A549 (cell line): ENCODE measurements around the gene RBM26. TPM values are rescaled to one million over a fixed set of nuclear protein-coding genes. Genes with fewer than 3 reads are reported as not detected.

Experiments
- ATAC-seq, 2 experiments: fragments of 200-7000 bp in 1 of 2; fragments of >200 bp in 1 of 2; cut with Nextera tagmentation in 1 of 2; cut with Tn5 transposase in 1 of 2; 3 replicates each; pipeline versions ENCODE4 v1.8.0 to v1.9.1; 2018 to 2020; ENCODE audit warnings: mild to moderate bottlenecking in 1 of 2, moderate library complexity in 1 of 2
- CTCF ChIA-PET: fragments of 300-600 bp; sonication (Branson Sonifier 250); formaldehyde crosslinking; extraction: SDS; loops from one replicate; lab custom pipeline; 2021; ENCODE audit warnings: antibody characterized with exemption, inconsistent platforms; lab: Yijun Ruan, JAX
- POLR2A ChIA-PET: fragments of 350-600 bp; formaldehyde crosslinking; extraction: SDS; loops from one replicate; lab custom pipeline; 2021; ENCODE audit warnings: antibody characterized with exemption, inconsistent platforms; lab: Yijun Ruan, JAX
- DNase-seq, 2 experiments: peaks; one replicate each; pipeline versions ENCODE4 v3.0.0 to v3.0.0-alpha.2; 2011 to 2016; ENCODE audit warnings: low read depth in 1 of 2, low spot score in 1 of 2
- FAIRE-seq: peaks from 2 replicates; lab custom pipeline; 2011; peaks lifted over from hg19 to GRCh38; lab: Jason Lieb, UNC
- H3K27ac ChIP-seq, 2 experiments: fragments of >200 bp; sonication (Bioruptor Twin); formaldehyde crosslinking; 3 replicates each; pipeline ENCODE4 v1.5.1; 2016 to 2017
- H3K4me1 ChIP-seq: fragments of >200 bp; sonication (Bioruptor Twin); formaldehyde crosslinking; 3 replicates; pipeline ENCODE4 v1.6.1; 2016
- H3K4me2 ChIP-seq: fragments of >200 bp; sonication (Bioruptor Twin); formaldehyde crosslinking; 3 replicates; pipeline ENCODE4 v1.6.1; 2016
- H3K4me3 ChIP-seq: fragments of >200 bp; sonication (Bioruptor Twin); formaldehyde crosslinking; 3 replicates; pipeline ENCODE4 v1.5.1; 2016
- H3K9me3 ChIP-seq: fragments of >200 bp; sonication (Bioruptor Twin); formaldehyde crosslinking; 3 replicates; pipeline ENCODE4 v1.6.1; 2016
- ATOH8 ChIP-seq: fragments of 250-450 bp; sonication (Bioruptor Pico); IDR thresholded peaks from 2 replicates; pipeline ENCODE4 v1.5.0; 2020; ENCODE audit warnings: low read depth, mild to moderate bottlenecking, moderate library complexity
- CBX8 ChIP-seq: fragments of 200-600 bp; sonication (generic); IDR thresholded peaks from 2 replicates; pipeline ENCODE4 v1.6.1; 2016
- CHD4 ChIP-seq: fragments of 200-600 bp; sonication (generic); IDR thresholded peaks from 2 replicates; pipeline ENCODE4 v1.6.1; 2016; ENCODE audit warnings: antibody characterized with exemption, mild to moderate bottlenecking, borderline replicate concordance
- CTCF ChIP-seq: fragments of >200 bp; sonication (Bioruptor Twin); formaldehyde crosslinking; IDR thresholded peaks from 3 replicates; pipeline ENCODE4 v1.5.1; 2016
- EHF ChIP-seq: fragments of 250-450 bp; sonication (Bioruptor Pico); IDR thresholded peaks from 2 replicates; pipeline ENCODE4 v1.5.0; 2020; ENCODE audit warnings: mild to moderate bottlenecking
- ELK1 ChIP-seq: fragments of 150-350 bp; IDR thresholded peaks from 2 replicates; pipeline ENCODE4 v1.6.1; 2014; ENCODE audit warnings: low read depth, mild to moderate bottlenecking, low read length
- ESRRA ChIP-seq: fragments of 150-350 bp; IDR thresholded peaks from 2 replicates; pipeline ENCODE4 v1.6.1; 2014; ENCODE audit warnings: mild to moderate bottlenecking, low read length, borderline replicate concordance
- FOSL2 ChIP-seq, 2 experiments: fragments of 450-650 bp in 1 of 2; fragments of >200 bp in 1 of 2; sonication (Bioruptor Twin) in 1 of 2; formaldehyde crosslinking; IDR thresholded peaks; 2 replicates each; pipeline versions ENCODE4 v1.5.0 to v1.6.1; 2016 to 2020; ENCODE audit warnings: mild to moderate bottlenecking in 1 of 2, moderate library complexity in 1 of 2
- HES2 ChIP-seq: fragments of >200 bp; sonication (Bioruptor Twin); formaldehyde crosslinking; IDR thresholded peaks from 2 replicates; pipeline ENCODE4 v1.6.1; 2016
- HEYL ChIP-seq: fragments of 250-450 bp; sonication (Bioruptor Pico); IDR thresholded peaks from 2 replicates; pipeline ENCODE4 v1.8.0; 2021; ENCODE audit warnings: mild to moderate bottlenecking, moderate library complexity
- HMGXB4 ChIP-seq: fragments of 250-450 bp; sonication (Bioruptor Pico); IDR thresholded peaks from 2 replicates; pipeline ENCODE4 v1.5.0; 2021; ENCODE audit warnings: mild to moderate bottlenecking, moderate library complexity, borderline replicate concordance
- HOXA7 ChIP-seq: fragments of 250-450 bp; sonication (Bioruptor Pico); IDR thresholded peaks from 2 replicates; pipeline ENCODE4 v1.5.0; 2020; ENCODE audit warnings: mild to moderate bottlenecking, moderate library complexity
- HOXB13 ChIP-seq: fragments of 250-450 bp; sonication (Bioruptor Pico); IDR thresholded peaks from 2 replicates; pipeline ENCODE4 v1.5.0; 2020; ENCODE audit warnings: low read depth, mild to moderate bottlenecking, moderate library complexity
- JUNB ChIP-seq: fragments of >200 bp; sonication (Bioruptor Twin); formaldehyde crosslinking; IDR thresholded peaks from 2 replicates; pipeline ENCODE4 v1.6.1; 2016
- KDM1A ChIP-seq: fragments of 200-600 bp; sonication (generic); IDR thresholded peaks from 2 replicates; pipeline ENCODE4 v1.6.1; 2016; ENCODE audit warnings: low read depth, mild to moderate bottlenecking
- MAFK ChIP-seq: fragments of 450-650 bp; IDR thresholded peaks from 2 replicates; pipeline ENCODE4 v1.6.1; 2014; ENCODE audit not compliant: partially characterized antibody
- NR3C1 ChIP-seq: fragments of >200 bp; sonication (Bioruptor Twin); formaldehyde crosslinking; IDR thresholded peaks from 3 replicates; pipeline ENCODE4 v1.6.1; 2017
- RCOR1 ChIP-seq: fragments of 150-350 bp; IDR thresholded peaks from 2 replicates; pipeline ENCODE4 v1.6.1; 2014; ENCODE audit warnings: antibody characterized with exemption, low read length, low read depth
- REST ChIP-seq: fragments of 200-600 bp; sonication (generic); IDR thresholded peaks from 2 replicates; pipeline ENCODE4 v1.6.1; 2016; ENCODE audit warnings: antibody characterized with exemption, mild to moderate bottlenecking, moderate library complexity
- SMC3 ChIP-seq: fragments of >200 bp; sonication (Bioruptor Twin); formaldehyde crosslinking; IDR thresholded peaks from 3 replicates; pipeline ENCODE4 v1.6.1; 2018; ENCODE audit warnings: inconsistent platforms
- ZC3H11A ChIP-seq: fragments of 450-650 bp; IDR thresholded peaks from 2 replicates; pipeline ENCODE4 v1.6.1; 2014; ENCODE audit warnings: antibody characterized with exemption, mild to moderate bottlenecking
- ZFP36 ChIP-seq: fragments of 450-650 bp; IDR thresholded peaks from 2 replicates; pipeline ENCODE4 v1.6.1; 2014; ENCODE audit warnings: borderline replicate concordance; ENCODE audit not compliant: partially characterized antibody
- ZSCAN20 ChIP-seq: fragments of 250-450 bp; sonication (Bioruptor Pico); IDR thresholded peaks from 2 replicates; pipeline ENCODE4 v1.8.0; 2022; ENCODE audit warnings: mild to moderate bottlenecking, moderate library complexity
- WGBS: methylation state at CpG from one replicate; pipeline ENCODE4 v1.1.6; 2017; ENCODE audit errors: missing lambda C conversion rate; 5-methylcytosine and 5-hydroxymethylcytosine counted together
- polyA plus RNA-seq, 4 experiments: library from polyadenylated mRNA; depleted of rRNA in 3 of 4; stranded (reverse); fragments of >200 nt; fragmentation: RNase III in 1 of 4; extraction: RNeasy Plus Mini Kit Qiagen cat#74134 plus additional on column Dnase treatment in 1 of 4; gene quantifications; 2 replicates in 3 of 4; 3 replicates in 1 of 4; pipeline ENCODE4 v1.2.3, GENCODE V29; 2011 to 2017

RBM26 gene
- polyA plus RNA-seq, 2 of the 4 experiments (the other 2 are of a cell fraction): 29.5 to 29.7 TPM

GRCh38 chr13:79373916-79374315, 32.1 kb downstream of the RBM26 start:
- POLR2A ChIA-PET: interaction anchor here (0.9 kb wide), 1 partner anchor 25 kb away, joined by 3 read pairs; no protein-coding TSS in a partner anchor
- WGBS: 90% methylated on average over 4 of the region's 4 CpGs
- no peak for ATAC-seq
- Histone ChIP-seq H3K4me2 (no peak overlapping the region), H3K27ac (no peak overlapping the region), H3K9me3 (no peaks in the 10 kb centered on the region), H3K4me1 (no peaks in the 10 kb centered on the region), H3K4me3 (no peak overlapping the region)
- TF ChIP-seq ESRRA: no peak
- TF ChIP-seq KDM1A: no peak
- no peak for TF ChIP-seq JUNB
- TF ChIP-seq HEYL: no peak
- TF ChIP-seq HES2: no peak
- no peak for TF ChIP-seq ELK1
- TF ChIP-seq MAFK: no peak
- TF ChIP-seq EHF (CRISPR knock-in tag): no peak
- TF ChIP-seq CBX8: no peak
- no peak for TF ChIP-seq ZC3H11A
- TF ChIP-seq ATOH8 (CRISPR knock-in tag): no peak
- no peak for TF ChIP-seq HOXA7
- FAIRE-seq: no peak
- CTCF ChIA-PET: no interaction called here
- no peak for DNase-seq

GRCh38 chr13:79369226-79369625, 36.8 kb downstream of the RBM26 start:
- WGBS: 100% methylated on average over 1 of the region's 1 CpG
- no peak overlapping the region for H3K27ac ChIP-seq
- ATAC-seq (no peak), FAIRE-seq (no peak), DNase-seq (no peak)
- POLR2A ChIA-PET: no interaction called here
- no peak overlapping the region for H3K4me2 ChIP-seq
- H3K9me3 ChIP-seq: no peaks in the 10 kb centered on the region
- no peak overlapping the region for H3K4me3 ChIP-seq
- TF ChIP-seq FOSL2 (IDR thresholded peaks at IDR 0.05) (no peak), FOSL2 (CRISPR knock-in tag; IDR thresholded peaks at IDR 0.05) (no peak), SMC3 (no peak), NR3C1 (no peak), KDM1A (no peak)
- CTCF ChIA-PET: no interaction called here
- H3K4me1 ChIP-seq: no peaks in the 10 kb centered on the region

- no peak for FAIRE-seq
Measured at GRCh38 chr13:79365981-79366380, 40.1 kb downstream of the RBM26 start.

More at GRCh38 chr13:79365981-79366380, 40.1 kb downstream of the RBM26 start:
- 83% methylated on average over 2 of the region's 2 CpGs for WGBS
- ATAC-seq (no peak), DNase-seq (no peak)
- no peak overlapping the region for H3K27ac ChIP-seq
- H3K4me1 ChIP-seq: no peaks in the 10 kb centered on the region
- H3K9me3 ChIP-seq: no peaks in the 10 kb centered on the region
- no peak overlapping the region for H3K4me2 ChIP-seq
- POLR2A ChIA-PET: no interaction called here
- no peak overlapping the region for H3K4me3 ChIP-seq
- TF ChIP-seq RCOR1: no peak
- no peak for TF ChIP-seq ZFP36
- TF ChIP-seq HEYL: no peak
- TF ChIP-seq REST: no peak
- TF ChIP-seq CHD4: no peak
- no peak for TF ChIP-seq NR3C1
- TF ChIP-seq HOXB13 (CRISPR knock-in tag): no peak
- no peak for TF ChIP-seq HMGXB4 (CRISPR knock-in tag)
- no peak for TF ChIP-seq ZSCAN20
- TF ChIP-seq MAFK: no peak
- no peak for TF ChIP-seq JUNB
- no peak for TF ChIP-seq CTCF
- CTCF ChIA-PET: no interaction called here
